HG02678 (cell line): Measurements from ENCODE around the gene ASB1.
"Not testable (repeated sequence)": the region's sequence is repeated elsewhere in the genome, so short reads cannot be mapped to it uniquely, and the experiment has no call there.

ENCODE experiments used
- ATAC-seq: cut with Tn5 transposase; IDR thresholded peaks from one replicate; pipeline ENCODE4 v1.9.1; 2021; ENCODE audit warnings: mild to moderate bottlenecking, moderate library complexity; ENCODE audit not compliant: unreplicated experiment

The ASB1 gene

DNA sequence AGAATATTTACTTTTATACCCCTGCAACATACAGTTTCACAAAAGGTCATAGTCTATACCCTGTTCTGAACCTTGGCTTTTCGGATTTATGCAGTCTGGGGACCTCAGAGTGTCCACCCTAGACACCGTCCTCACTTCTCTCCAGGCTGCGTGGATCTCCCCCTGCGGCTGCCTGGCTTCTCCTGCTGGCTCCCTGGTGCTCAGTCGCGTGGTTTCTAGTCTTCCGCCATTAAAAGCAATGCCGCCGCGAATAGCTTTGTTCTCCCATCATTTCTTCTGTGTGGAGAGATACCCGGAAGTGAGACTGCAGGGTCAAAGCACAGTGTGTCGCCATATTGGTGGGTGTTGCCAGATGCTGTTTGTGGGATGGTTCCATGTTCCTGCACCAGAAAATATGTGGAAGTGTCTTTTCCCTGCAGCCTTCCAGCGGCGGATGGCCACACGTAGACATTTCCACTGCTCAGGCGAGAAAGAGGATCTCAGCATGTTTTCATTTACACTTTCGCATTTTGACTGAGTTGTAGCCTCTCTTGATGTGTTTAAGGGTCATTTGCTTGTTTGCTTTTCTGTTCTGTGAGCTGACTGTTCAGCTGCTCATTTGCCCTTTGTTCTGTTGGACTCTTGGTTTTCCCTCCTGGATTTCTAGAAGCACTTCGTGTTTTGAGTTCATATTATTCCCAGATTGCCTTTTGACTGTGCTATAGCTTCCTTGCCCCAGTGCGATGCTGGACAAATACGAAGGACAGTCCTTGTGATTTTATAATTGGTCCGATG lies 22.9 kb upstream of the ASB1 start:
- no peak for ATAC-seq

DNA sequence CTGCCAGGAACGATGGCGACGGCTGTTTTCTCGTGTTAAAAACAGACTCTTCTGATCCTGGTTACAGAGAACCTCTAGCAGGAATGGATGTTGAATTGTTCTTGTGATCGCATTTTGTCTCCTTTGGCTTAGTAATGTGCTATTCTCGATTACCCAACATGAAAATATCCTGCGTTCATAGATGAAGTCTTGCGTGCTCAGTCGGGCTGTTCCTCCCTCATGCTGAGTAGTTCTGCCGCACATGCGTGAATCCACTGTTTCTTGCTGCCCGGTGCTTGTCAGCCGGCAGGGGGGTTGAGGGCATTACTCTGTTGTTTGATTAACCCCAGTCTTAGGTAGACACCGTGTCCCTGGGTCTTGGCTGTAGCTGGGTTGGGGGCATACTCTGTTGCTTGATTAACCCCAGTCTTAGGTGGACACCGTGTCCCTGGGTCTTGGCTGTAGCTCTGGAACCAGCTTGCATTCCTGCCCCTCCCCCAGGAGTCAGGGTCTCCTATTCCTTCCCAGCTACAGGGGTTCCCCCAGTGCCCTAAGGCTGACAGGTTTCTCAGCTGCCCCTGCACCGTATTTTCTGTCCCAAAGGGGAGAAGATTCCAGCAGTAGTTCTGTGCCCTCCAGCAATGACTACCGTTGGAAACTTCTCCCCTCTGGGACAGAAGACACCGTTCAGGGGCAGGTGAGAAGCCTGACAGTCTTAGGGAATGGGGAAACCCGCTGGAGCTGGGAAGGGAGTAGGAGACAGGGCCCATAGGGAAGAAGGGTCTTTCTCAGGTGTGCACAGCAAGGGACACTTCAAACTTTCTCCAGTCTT lies 22.1 kb upstream of the ASB1 start:
- no peak for ATAC-seq

DNA sequence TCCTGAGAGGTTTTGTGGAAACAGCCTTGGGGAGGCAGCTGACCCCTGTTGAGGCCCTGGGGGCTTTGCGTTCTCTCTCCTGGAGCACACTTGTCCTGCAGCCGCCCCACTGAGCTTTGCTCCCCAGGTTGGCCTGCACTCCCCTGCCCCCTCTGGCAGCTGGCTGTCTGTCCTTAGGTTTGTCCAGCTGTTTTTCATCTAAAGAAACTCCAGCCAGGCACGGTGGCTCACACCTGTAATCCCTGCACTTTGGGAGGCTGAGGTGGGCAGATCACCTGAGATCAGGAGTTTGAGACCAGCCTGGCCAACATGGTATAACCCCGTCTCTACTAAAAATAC lies 21.5 kb upstream of the ASB1 start:
- ATAC-seq: not testable (repeated sequence)

DNA sequence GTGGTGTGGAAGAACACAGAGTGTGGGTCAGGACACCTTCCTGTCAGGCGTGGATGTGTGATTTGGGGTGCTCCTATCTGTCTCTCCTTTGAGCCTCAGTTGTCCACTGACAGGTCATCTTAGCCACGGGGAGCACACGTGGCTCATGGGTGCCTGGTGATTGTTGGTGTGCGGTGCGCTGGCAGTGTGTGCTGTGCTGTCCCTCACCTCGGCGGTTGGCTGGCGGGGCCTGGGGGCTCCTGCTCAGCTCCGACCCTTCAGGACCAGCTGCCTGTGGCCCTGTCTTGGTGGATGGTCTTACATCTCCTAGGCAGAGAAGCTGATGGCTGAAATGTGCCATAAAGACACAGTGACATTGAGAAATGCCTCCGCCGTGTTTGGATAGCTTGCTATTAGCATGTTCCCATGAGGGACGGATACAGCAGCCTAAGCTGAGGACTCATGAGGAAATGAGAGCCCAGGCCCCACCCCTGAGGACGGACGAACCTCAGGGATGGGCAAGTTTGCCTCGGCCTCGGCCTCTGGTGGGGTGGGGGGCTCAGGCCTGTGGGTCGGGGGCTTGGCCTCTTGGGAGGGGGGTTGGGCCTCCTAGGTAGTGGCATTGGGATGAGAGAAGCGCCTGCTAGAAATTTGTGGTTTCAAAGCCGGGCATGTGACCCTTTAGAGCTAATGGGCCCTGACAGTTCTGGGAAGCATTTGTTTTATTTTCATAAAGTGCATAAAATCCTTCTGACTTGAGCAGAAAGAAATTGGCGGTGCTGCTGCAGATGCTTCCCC lies 20.3 kb upstream of the ASB1 start:
- ATAC-seq: no peak

DNA sequence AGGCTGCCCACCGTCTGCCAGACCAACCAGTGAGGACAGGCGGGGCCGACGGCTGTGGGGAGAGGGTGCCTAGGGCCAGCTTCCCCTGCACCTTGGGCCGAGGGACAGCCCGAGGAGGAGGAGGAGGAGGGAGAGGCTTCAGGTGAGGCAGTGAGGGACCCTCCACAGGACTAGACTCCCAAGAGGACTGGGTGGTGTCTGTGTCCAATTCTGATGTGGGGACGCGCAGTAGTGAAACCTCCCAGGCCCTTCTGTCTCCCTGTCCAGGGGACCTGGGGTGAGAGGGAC lies 19.8 kb upstream of the ASB1 start:
- no peak for ATAC-seq

DNA sequence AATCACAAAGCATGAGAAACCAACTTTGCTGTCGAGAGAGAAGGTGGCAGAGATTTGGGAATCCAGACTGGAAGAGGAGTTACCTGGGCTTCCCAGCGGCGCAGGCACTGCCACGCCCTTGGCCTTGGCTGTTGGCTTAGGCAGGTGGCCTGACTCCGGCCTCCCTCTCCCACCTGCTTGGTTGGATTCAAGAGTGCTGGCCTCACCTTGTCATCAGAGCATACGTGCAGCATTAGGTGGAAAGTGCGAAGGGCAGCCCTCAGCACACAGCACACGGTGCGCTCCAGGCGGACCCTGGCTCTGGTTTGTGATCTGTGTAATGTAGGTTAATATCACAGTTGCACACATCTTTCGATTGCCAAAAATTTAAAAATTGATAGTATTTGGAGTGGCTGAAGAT lies 19.2 kb upstream of the ASB1 start:
- ATAC-seq: no peak

DNA sequence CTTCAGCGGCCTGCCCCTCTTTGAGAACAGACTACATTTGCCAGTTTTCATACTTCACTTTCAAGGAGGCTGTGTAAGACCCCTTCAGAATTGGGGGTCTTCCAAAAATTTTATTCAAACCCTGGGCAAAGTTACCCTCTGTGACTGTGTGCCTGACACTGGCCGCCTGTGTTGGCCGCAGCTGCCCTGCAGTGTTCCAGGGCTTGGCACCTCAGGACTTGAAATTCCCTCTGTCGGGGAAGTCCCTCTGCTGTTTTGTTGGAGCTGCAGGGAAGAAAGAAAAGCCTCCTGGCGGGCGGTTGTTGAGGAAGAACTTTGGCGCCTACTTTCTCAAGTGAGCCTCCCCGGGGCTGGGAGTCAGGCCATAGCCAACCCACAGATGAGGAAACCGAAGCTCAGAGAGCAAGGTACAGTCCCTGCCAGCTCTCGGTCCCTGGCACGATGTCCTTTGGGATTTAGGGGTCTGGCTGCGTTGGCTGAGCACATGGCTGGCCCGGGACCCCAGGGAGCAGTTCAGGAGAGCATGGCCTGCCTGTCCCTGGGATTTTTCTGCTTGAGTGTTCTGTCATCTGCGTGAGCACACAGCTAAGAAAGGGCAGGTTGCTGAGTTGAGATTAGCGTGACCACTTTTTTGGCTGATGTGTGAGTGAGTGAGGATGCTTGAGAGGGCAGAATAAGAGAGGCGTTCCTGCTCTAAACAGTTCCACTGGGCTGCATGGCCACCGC lies 17.9 kb upstream of the ASB1 start:
- ATAC-seq: no peak

DNA sequence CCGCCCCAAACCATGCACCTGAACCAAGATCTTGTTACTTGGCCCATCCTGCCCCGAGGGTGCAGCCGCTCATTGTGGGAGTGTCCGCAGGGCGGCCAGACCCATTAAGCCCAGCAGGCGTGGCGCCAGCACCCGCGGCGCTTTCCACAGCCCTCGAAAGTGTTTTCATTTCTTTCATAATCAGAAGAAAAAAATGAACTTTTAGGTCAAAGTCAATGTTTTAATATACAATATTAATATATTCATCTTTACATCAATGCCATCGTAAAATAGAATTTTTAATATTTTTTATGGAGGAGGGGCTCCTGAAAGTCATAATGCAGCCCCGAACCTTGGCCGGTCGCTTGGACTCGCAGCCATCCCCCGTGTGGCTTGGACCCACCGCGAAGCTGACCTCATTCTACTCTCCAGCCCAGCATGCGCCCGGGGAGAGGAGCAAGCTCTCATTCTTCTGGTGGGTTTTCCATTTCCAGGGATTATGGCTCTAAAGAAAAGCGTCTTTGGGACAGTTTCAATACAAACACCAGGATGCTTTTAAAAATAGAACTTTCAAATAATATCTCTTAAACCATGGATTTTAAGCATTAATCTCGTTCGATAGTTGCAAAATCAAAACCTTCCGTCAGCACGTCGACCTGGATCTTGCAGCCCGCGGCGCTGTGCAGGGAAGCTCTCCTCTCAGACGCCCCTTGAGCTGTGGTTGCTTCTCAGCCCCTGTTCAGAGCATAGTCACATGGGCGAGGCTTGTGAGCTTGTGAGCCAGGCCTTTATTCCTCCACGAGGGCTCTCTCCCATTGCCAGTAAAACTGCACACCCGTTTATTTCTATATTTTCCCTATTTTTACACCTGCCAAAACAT lies 17.2 kb upstream of the ASB1 start:
- no peak for ATAC-seq

DNA sequence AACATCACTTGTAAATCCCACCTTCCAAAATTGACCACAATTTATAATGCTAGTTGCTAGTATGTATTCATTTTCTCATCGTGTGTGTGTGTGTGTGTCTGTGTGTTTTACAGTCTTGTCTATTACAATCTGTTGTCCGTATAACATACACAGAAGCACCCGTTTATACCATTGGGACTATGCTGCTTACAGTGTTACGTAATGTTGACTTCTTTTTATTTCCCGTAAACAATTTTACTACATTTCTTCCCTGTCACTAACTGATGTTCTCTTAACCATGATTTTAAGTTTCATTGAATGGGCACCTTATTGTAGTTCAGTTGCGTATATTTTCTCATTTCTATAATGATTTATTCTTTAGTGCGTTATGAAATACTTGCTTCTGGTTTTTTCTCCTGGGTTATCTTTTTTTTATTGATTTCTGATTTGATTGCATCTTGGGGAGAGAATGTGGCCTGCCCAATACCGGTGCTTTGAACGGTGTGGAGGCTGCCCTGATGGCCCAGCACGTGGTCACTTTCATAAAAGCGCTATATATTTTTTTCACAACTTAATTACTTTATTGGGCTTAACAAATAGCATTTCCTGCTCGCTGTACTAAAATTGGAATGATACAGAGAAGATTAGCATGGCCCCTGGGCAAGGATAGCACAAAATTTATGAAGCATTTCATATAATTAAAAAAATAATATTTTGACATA lies 14.5 kb upstream of the ASB1 start:
- no peak for ATAC-seq

DNA sequence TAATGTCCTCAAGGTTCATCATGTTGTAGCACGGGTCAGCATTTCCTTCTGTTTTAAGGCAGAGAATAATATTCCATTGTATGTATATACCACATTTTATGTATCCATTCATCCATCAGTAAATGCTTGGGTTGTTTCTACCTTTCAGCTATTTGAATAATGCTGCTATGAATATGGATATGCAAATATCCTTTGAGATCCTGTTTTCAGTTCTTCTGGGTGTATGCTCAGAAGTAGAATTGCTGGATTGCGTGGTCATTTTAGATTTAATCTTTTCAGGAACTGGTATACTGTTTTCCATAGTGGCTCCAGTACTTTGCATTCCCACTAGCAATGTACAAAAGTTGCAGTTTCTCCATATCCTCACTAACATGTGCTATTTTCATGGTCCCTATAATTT lies 13.4 kb upstream of the ASB1 start:
- no peak for ATAC-seq

DNA sequence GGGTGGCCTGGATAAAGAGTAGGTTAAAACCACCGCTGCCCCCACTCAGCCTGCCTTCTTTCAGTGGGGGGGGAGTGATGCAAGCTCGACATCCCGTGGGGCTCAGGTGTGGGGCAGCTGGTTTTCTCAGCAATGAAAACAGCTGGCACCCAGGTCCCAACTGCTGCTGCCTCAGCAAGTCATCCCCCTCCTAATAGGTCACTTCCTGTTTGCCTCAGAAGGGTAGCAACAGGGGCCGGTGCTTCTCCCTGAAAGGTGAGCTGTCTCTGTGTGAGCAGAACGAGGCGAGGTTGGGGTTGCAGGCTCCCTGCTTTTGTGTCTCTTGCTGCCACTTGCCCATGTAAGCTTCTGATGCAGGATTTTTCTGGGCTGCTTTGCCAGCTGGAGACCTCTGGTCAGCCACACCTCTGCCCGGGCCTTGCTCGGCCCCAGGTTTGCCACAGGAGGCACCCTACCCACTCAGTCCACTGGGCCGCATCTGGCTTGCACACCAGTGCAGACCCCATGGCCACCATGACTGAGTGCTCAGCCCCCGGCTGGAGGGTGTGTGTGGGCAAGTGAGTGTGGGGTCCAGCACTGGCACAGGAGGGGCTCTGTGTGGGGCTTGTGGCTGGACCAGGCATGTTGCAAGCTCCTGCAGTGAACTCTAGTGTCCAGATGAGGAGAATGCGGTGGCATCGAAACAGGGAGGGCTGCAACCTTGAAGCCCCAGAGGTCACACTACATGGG lies 11.5 kb upstream of the ASB1 start:
- ATAC-seq: no peak

DNA sequence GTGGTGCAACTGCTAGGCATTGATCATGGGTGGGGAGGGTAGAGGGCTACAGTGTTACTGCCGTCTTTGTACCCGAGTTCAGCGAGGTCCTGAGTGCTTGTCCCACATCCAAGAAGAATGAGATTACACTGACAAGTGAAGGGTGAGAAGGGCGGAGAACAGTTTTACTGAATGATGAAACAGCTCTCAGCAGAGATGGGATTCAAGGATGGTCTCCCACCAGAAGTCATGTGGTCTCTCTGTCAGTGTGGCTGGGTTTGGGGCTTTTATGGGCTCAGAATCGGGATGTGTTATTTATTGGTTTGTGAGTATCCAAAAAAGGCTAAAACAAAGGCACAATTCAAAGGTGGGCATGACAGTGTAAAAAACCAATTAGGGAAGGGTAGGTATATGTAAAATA lies 10.8 kb upstream of the ASB1 start:
- ATAC-seq: no peak

DNA sequence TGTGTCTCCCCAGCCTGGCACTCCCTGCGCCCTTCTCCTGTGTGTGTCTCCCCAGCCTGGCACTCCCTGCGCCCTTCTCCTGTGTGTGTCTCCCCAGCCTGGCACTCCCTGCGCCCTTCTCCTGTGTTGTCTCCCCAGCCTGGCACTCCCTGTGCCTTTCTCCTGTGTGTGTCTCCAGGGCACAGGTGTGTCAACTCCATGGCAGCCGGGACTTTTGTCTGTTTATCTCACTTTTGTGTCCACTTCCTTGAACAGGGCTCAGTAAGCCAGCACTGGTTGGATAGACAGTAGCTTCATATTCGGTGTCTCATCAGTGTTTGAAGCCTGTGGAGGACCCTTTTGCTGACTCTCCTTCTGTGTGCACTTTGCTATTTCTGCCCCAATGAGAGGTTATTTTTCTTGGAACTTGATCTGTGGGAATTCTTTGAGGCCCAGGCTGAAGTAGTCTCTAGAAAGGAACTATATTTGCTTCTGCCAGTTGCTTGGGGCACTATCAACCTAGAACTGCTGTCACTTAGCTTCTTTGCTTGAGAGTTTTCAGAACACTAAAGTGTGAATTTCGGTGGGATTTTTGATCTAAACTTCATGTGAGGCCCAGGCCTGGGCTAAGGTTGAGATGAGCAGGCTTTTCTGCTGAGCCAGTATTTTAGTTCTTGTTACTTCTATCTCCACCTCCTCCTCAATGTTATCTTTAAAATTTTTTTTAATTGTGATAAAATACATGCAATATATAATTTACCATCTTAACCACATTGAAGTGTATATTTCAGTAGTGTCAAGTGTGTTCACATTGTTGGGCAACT lies 8.3 kb upstream of the ASB1 start:
- ATAC-seq: no peak

DNA sequence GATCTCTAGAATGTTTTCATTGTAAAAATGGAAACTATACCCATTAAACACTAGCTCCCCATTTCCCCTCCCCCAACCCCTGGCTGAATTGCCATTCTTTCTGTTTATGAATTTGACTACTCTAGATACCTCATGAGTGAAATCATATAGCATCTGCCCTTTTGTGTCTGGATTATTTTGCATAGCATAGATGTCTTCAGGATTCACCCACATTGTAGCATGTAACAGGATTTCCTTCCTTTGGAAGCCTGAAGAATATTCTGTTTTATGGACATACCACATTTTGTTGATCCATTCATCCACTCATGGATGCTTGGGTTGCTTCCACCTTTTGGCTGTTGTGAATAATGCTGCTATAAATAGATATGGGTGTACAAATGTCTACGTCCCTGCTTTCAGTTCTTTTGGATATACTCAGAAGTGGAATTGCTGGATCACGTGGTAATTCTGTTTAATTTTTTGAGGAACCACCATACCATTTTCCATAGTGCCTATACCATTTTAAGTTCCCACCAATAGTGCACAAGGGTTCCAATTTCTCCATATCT lies 7.7 kb upstream of the ASB1 start:
- ATAC-seq: no peak

DNA sequence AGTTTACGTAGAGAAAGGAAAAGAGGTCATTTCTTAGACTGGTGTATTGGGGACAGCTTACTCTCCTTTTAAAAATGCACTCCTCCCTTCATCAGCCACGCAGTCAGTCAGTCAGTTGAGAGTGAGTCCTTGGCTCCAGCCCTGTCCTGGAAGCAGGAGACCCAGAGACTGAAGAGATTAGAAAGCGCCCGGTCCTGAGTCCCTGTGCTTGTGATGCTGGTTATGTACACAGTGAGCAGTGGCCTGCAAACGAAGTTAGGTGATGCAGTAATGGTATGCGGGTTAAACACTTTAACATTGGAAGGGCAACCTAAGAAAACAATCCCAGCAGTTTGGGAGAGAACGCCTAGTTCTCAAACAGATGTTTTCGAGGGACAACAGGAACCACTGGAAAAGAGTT lies 6.3 kb upstream of the ASB1 start:
- ATAC-seq: no peak

DNA sequence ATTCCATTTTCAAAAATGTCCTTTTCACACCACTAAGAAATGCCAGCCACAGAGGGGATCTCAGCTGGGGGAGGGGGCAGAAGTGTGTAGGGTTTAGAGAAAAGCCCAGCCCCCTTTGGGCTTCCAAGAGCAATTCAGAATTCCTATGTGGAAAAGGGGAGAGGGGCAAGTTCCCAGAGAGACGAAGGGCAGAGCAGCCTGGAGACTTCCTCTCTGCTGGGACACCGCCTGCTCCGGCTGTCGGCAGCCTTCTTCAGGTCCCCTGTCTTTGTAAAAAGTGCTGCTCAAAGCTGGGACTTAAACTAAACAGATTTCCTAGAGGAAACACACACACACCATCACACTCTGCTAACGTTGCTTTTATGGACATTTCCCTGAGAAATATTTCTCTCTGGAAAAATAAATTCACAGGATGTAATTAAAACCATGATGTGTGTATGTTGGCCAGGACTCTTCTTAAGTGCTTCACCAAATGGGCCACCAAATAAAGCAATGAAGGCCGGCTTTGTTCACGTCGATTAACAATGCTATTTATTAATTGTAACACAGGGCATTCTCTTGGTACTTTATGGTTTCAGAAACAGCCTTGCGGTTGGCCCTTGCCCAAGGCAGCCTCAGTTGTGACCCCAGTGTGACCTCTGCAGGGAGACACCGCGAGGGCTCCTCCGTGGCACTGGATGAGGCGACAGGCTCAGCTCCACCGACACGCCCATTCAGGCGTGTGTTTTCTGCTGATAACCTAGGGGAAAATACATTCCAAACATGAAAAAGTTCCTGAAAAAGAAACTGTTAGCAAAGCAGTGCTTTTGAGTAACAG lies 5.6 kb upstream of the ASB1 start:
- no peak for ATAC-seq

DNA sequence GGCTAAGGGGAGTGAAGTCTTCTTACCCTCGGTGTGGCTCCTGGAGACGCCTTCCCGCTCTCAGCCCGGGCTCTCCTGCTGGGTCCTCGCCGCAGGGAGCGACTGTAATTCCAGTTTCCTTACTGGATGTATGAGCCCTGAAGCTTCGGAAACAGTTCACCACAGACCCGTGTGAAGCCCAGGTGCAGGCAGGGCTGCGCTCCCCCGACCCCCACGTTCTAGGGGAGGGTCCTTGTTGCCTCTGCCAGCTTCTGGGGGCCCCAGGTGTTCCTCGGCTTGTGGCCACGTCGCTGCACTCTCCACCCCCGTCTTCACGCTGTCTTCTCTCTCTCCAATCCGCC lies 5.1 kb upstream of the ASB1 start:
- ATAC-seq: no peak
